ENCODE results near the gene RAP1B.

The RAP1B gene

GRCh38 chr12:68612202-68612601, 1.5 kb downstream of the RAP1B start:
- no peak for DNase-seq

- DNase-seq: no peak
Observed at GRCh38 chr12:68612697-68613096, 2.0 kb downstream of the RAP1B start.

GRCh38 chr12:68613209-68613904, 2.7 kb downstream of the RAP1B start:
- no peak for DNase-seq

GRCh38 chr12:68614105-68614679, 3.5 kb downstream of the RAP1B start:
- DNase-seq: no peak

- DNase-seq: no peak
Observed at GRCh38 chr12:68614769-68615168, 4.1 kb downstream of the RAP1B start.

- no peak for DNase-seq
Observed at GRCh38 chr12:68617160-68617926, 6.6 kb downstream of the RAP1B start.

- DNase-seq: no peak
Observed at GRCh38 chr12:68619541-68619940, 8.8 kb downstream of the RAP1B start.

GRCh38 chr12:68620519-68621471, 10.1 kb downstream of the RAP1B start:
- no peak for DNase-seq

GRCh38 chr12:68621472-68622081, 10.9 kb downstream of the RAP1B start:
- DNase-seq: no peak

GRCh38 chr12:68622250-68622649, 11.6 kb downstream of the RAP1B start:
- no peak for DNase-seq

GRCh38 chr12:68623059-68623458, 12.4 kb downstream of the RAP1B start:
- no peak for DNase-seq

GRCh38 chr12:68623984-68624383, 13.3 kb downstream of the RAP1B start:
- DNase-seq: no peak

GRCh38 chr12:68624933-68625332, 14.2 kb downstream of the RAP1B start:
- no peak for DNase-seq

GRCh38 chr12:68627673-68628319, 17.1 kb downstream of the RAP1B start:
- no peak for DNase-seq

- DNase-seq: no peak
Observed at GRCh38 chr12:68628698-68629097, 18.0 kb downstream of the RAP1B start.

- no peak for DNase-seq
Observed at GRCh38 chr12:68630050-68630449, 19.4 kb downstream of the RAP1B start.

- no peak for DNase-seq
Observed at GRCh38 chr12:68630598-68630997, 19.9 kb downstream of the RAP1B start.

GRCh38 chr12:68631227-68631626, 20.5 kb downstream of the RAP1B start:
- no peak for DNase-seq

- no peak for DNase-seq
Observed at GRCh38 chr12:68632486-68632885, 21.8 kb downstream of the RAP1B start.

GRCh38 chr12:68633614-68634558, 23.2 kb downstream of the RAP1B start:
- no peak for DNase-seq

- DNase-seq: no peak
Observed at GRCh38 chr12:68636268-68636667, 25.6 kb downstream of the RAP1B start.
